ENCODE measurements around the gene VIPR2.

GRCh38 chr7:159147687-159148086 is 3.0 kb upstream of the VIPR2 start:
- TF ChIP-seq, protein P1, sequence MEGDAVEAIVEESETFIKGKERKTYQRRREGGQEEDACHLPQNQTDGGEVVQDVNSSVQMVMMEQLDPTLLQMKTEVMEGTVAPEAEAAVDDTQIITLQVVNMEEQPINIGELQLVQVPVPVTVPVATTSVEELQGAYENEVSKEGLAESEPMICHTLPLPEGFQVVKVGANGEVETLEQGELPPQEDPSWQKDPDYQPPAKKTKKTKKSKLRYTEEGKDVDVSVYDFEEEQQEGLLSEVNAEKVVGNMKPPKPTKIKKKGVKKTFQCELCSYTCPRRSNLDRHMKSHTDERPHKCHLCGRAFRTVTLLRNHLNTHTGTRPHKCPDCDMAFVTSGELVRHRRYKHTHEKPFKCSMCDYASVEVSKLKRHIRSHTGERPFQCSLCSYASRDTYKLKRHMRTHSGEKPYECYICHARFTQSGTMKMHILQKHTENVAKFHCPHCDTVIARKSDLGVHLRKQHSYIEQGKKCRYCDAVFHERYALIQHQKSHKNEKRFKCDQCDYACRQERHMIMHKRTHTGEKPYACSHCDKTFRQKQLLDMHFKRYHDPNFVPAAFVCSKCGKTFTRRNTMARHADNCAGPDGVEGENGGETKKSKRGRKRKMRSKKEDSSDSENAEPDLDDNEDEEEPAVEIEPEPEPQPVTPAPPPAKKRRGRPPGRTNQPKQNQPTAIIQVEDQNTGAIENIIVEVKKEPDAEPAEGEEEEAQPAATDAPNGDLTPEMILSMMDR (IDR thresholded peaks at IDR 0.05) = no peak
- TF ChIP-seq POLR2A (IDR thresholded peaks at IDR 0.05) = no peak
